Ascending aorta (tissue), 2 donors: Measurements from ENCODE around the gene C1QTNF4. TPM values are rescaled to one million over a fixed set of nuclear protein-coding genes. Genes with fewer than 3 reads are reported as not detected.

Experiments
- DNase-seq, 2 donors: peaks; one replicate each; pipeline ENCODE4 v3.0.0-alpha.2; 2019; ENCODE audit warnings: low spot score in 2 of 2
- H3K27ac ChIP-seq, 2 donors: fragments of 200-600 bp; sonication (generic); one replicate each; pipeline ENCODE4 v1.5.1; 2016 to 2017; ENCODE audit warnings: mild to moderate bottlenecking in 1 of 2
- H3K27me3 ChIP-seq: fragments of 200-600 bp; sonication (generic); one replicate; pipeline ENCODE4 v1.5.1; 2017
- H3K36me3 ChIP-seq, 2 donors: fragments of 200-600 bp; sonication (generic); one replicate each; pipeline ENCODE4 v1.5.1; 2016
- H3K4me1 ChIP-seq, 2 donors: fragments of 200-600 bp; sonication (generic); one replicate each; pipeline ENCODE4 v1.5.1; 2016 to 2017; ENCODE audit warnings: mild to moderate bottlenecking in 1 of 2
- H3K4me3 ChIP-seq, 2 donors: fragments of 200-600 bp; sonication (generic); one replicate each; pipeline ENCODE4 v1.5.1; 2016 to 2017; ENCODE audit warnings: mild to moderate bottlenecking in 1 of 2
- H3K9me3 ChIP-seq, 2 donors: fragments of 200-600 bp; sonication (generic); one replicate each; pipeline ENCODE4 v1.5.1; 2016
- CTCF ChIP-seq, 3 experiments: fragments of 200-600 bp in 2 of 3; fragments of 450-650 bp in 1 of 3; sonication (generic) in 2 of 3; IDR thresholded peaks; one replicate each; pipeline ENCODE4 v1.5.1; 2016 to 2019; ENCODE audit warnings: antibody characterized with exemption in 3 of 3, mild to moderate bottlenecking in 1 of 3, moderate library complexity in 1 of 3
- intact Hi-C: fragments of 100-400 bp; cut with DNase I; formaldehyde crosslinking; loops from one replicate; pipeline ENCODE4 v1.15.1; 2023
- total RNA-seq: library from RNA; depleted of rRNA; stranded (reverse); fragments of >200 nt; gene quantifications from one replicate; pipeline ENCODE4 v1.1.0, GENCODE V29; 2016

Gene C1QTNF4
- total RNA-seq, 1 donor from 2014 or later, result not detected

- TF ChIP-seq CTCF (IDR thresholded peaks at IDR 0.05), result no peak
- peaks cover 2 to 3% of the 10 kb centered on the region in 2 donors for H3K4me1 ChIP-seq
- no peak overlapping the region for H3K27ac ChIP-seq
- DNase-seq, result no peak
- no peaks in the 10 kb centered on the region for H3K9me3 ChIP-seq
- intact Hi-C loops, result no loop called here
- no peak overlapping the region for H3K4me3 ChIP-seq
- peaks cover 47 to 53% of the 10 kb centered on the region in 2 donors for H3K36me3 ChIP-seq
- no peaks in the 10 kb centered on the region for H3K27me3 ChIP-seq
Observed at GRCh38 chr11:47571357-47571729, 22.9 kb downstream of the C1QTNF4 start.

GRCh38 chr11:47570651-47571356 lies 23.4 kb downstream of the C1QTNF4 start:
- no peak for DNase-seq
- H3K9me3 ChIP-seq, result no peaks in the 10 kb centered on the region
- TF ChIP-seq CTCF (IDR thresholded peaks at IDR 0.05), result no peak
- intact Hi-C loops, result no loop called here
- H3K4me3 ChIP-seq, result no peak overlapping the region
- H3K27me3 ChIP-seq, result no peaks in the 10 kb centered on the region
- H3K36me3 ChIP-seq, result peaks cover 47 to 53% of the 10 kb centered on the region in 2 donors
- no peak overlapping the region for H3K27ac ChIP-seq
- H3K4me1 ChIP-seq, result peaks cover 4 to 6% of the 10 kb centered on the region in 2 donors

GRCh38 chr11:47569646-47570045 lies 24.6 kb downstream of the C1QTNF4 start:
- no peak for DNase-seq
- Histone ChIP-seq H3K27me3 (no peaks in the 10 kb centered on the region), H3K27ac (no peak overlapping the region), H3K36me3 (peaks cover 40 to 49% of the 10 kb centered on the region in 2 donors), H3K9me3 (no peaks in the 10 kb centered on the region), H3K4me3 (no peak overlapping the region), H3K4me1 (peaks cover 8% of the 10 kb centered on the region in 2 donors)
- intact Hi-C loops, result loop anchor here (5.0 kb wide), 1 partner anchor 102 kb away; no protein-coding TSS in a partner anchor
- no peak for TF ChIP-seq CTCF (IDR thresholded peaks at IDR 0.05)

GRCh38 chr11:47566149-47566698 lies 28.0 kb downstream of the C1QTNF4 start:
- H3K9me3 ChIP-seq, result no peaks in the 10 kb centered on the region
- no peak for TF ChIP-seq CTCF (IDR thresholded peaks at IDR 0.05)
- H3K27me3 ChIP-seq, result no peaks in the 10 kb centered on the region
- peaks cover 8 to 17% of the 10 kb centered on the region in 2 donors for H3K36me3 ChIP-seq
- DNase-seq, result no peak
- intact Hi-C loops, result loop anchor here (5.0 kb wide), 1 partner anchor 99 kb away; no protein-coding TSS in a partner anchor
- peak overlapping the region; percentile 76 to 79 for H3K27ac ChIP-seq
- peak overlapping the region; percentile 76 to 96 for H3K4me3 ChIP-seq
- peaks cover 8% of the 10 kb centered on the region in 2 donors for H3K4me1 ChIP-seq

GRCh38 chr11:47565340-47566148 lies 28.7 kb downstream of the C1QTNF4 start, which contains the start of gene PTPMT1:
Gene PTPMT1 (plus strand): TSS chr11:47565599. CDS start chr11:47565623, 24 bp downstream.
- no peaks in the 10 kb centered on the region for H3K9me3 ChIP-seq
- peak within 1 kb of the TSS; percentile 76 to 79 for H3K27ac ChIP-seq
- peak in 1 of 2 donors; percentile 85 for DNase-seq
- no peak for TF ChIP-seq CTCF (IDR thresholded peaks at IDR 0.05)
- peak within 1 kb of the TSS; percentile 76 to 96 for H3K4me3 ChIP-seq
- H3K4me1 ChIP-seq, result peaks cover 8% of the 10 kb centered on the region in 2 donors
- peaks cover 5 to 12% of the 10 kb centered on the region in 2 donors for H3K36me3 ChIP-seq
- no peaks in the 10 kb centered on the region for H3K27me3 ChIP-seq
- intact Hi-C loops, result loop anchor here (5.0 kb wide), 1 partner anchor 98 kb away; no protein-coding TSS in a partner anchor
